AG20443 (cell line): ENCODE results near the gene TSPAN1.

Experiments
- DNase-seq: peaks from one replicate; pipeline ENCODE4 v3.0.0; 2012; ENCODE audit warnings: low spot score, mixed read lengths

Gene TSPAN1

GRCh38 chr1:46174448-46175231 lies at the start of gene TSPAN1:
Gene TSPAN1 (plus strand): TSS chr1:46175087. CDS start chr1:46181108, 6,021 bp downstream.
- peak; percentile 69 for DNase-seq

- DNase-seq, result no peak
Measured at GRCh38 chr1:46128344-46128743, 46.5 kb upstream of the TSPAN1 start.

GRCh38 chr1:46130121-46130520 lies 44.8 kb upstream of the TSPAN1 start:
- no peak for DNase-seq

GRCh38 chr1:46130606-46131005 lies 44.3 kb upstream of the TSPAN1 start:
- no peak for DNase-seq

GRCh38 chr1:46131093-46131492 lies 43.8 kb upstream of the TSPAN1 start:
- no peak for DNase-seq

- no peak for DNase-seq
Measured at GRCh38 chr1:46131712-46132528, 43.0 kb upstream of the TSPAN1 start.

GRCh38 chr1:46132529-46133180 lies 42.2 kb upstream of the TSPAN1 start, which contains the start of gene PIK3R3:
Gene PIK3R3 (minus strand): TSS chr1:46132629. CDS start chr1:46131952, 677 bp downstream.
- peak; percentile 98 for DNase-seq

GRCh38 chr1:46133181-46133658 lies 41.7 kb upstream of the TSPAN1 start:
- DNase-seq, result peak; percentile 77

GRCh38 chr1:46133781-46134350 lies 41.0 kb upstream of the TSPAN1 start:
- no peak for DNase-seq

GRCh38 chr1:46134660-46135331 lies 40.1 kb upstream of the TSPAN1 start:
- DNase-seq, result peak; percentile 26

GRCh38 chr1:46136711-46137110 lies 38.2 kb upstream of the TSPAN1 start:
- DNase-seq, result no peak

- DNase-seq, result peak; percentile 36
Measured at GRCh38 chr1:46137916-46138315, 37.0 kb upstream of the TSPAN1 start.

GRCh38 chr1:46148318-46148717 lies 26.6 kb upstream of the TSPAN1 start:
- no peak for DNase-seq

- no peak for DNase-seq
Measured at GRCh38 chr1:46150085-46150484, 24.8 kb upstream of the TSPAN1 start.

- DNase-seq, result peak; percentile 80
Measured at GRCh38 chr1:46152016-46152415, 22.9 kb upstream of the TSPAN1 start.

- no peak for DNase-seq
Measured at GRCh38 chr1:46153228-46153627, 21.7 kb upstream of the TSPAN1 start.

GRCh38 chr1:46153732-46154131 lies 21.2 kb upstream of the TSPAN1 start:
- DNase-seq, result no peak

- DNase-seq, result no peak
Measured at GRCh38 chr1:46157916-46158311, 17.0 kb upstream of the TSPAN1 start.

- no peak for DNase-seq
Measured at GRCh38 chr1:46158312-46159281, 16.3 kb upstream of the TSPAN1 start.

GRCh38 chr1:46159516-46159915 lies 15.4 kb upstream of the TSPAN1 start:
- no peak for DNase-seq
